Measurements from ENCODE around the gene ATP1A3.
"Not testable (repeated sequence)": the region's sequence is repeated elsewhere in the genome, so short reads cannot be mapped to it uniquely, and the experiment has no call there.

ATP1A3 gene

GRCh38 chr19:42010245-42011126 is 16.5 kb upstream of the ATP1A3 start:
- peak; percentile 21 for DNase-seq

- no peak for DNase-seq
Observed at GRCh38 chr19:42006569-42006968, 12.5 kb upstream of the ATP1A3 start.

- DNase-seq, result no peak
Observed at GRCh38 chr19:42005504-42005903, 11.5 kb upstream of the ATP1A3 start.

- DNase-seq, result no peak
Observed at GRCh38 chr19:42003506-42004294, 9.7 kb upstream of the ATP1A3 start.

- no peak for DNase-seq
Observed at GRCh38 chr19:41999878-42000208, 5.8 kb upstream of the ATP1A3 start.

GRCh38 chr19:41999071-41999877 is 5.2 kb upstream of the ATP1A3 start:
- DNase-seq, result no peak

GRCh38 chr19:41998246-41999020 is 4.4 kb upstream of the ATP1A3 start:
- DNase-seq, result peak; percentile 32

GRCh38 chr19:41997851-41998229 is 3.8 kb upstream of the ATP1A3 start:
- DNase-seq, result no peak

GRCh38 chr19:41997121-41997850 is 3.3 kb upstream of the ATP1A3 start:
- peak; percentile 23 for DNase-seq

- no peak for DNase-seq
Observed at GRCh38 chr19:41995959-41996797, 2.1 kb upstream of the ATP1A3 start.

- DNase-seq, result no peak
Observed at GRCh38 chr19:41994994-41995958, 1.2 kb upstream of the ATP1A3 start.

- no peak for DNase-seq
Observed at GRCh38 chr19:41994521-41994971, 516 bp upstream of the ATP1A3 start.

GRCh38 chr19:41991925-41992569 is 2.0 kb downstream of the ATP1A3 start:
- DNase-seq, result not testable (repeated sequence)

GRCh38 chr19:41991025-41991424 is 3.0 kb downstream of the ATP1A3 start:
- no peak for DNase-seq

GRCh38 chr19:41990615-41991014 is 3.4 kb downstream of the ATP1A3 start:
- no peak for DNase-seq

GRCh38 chr19:41990028-41990427 is 4.0 kb downstream of the ATP1A3 start:
- DNase-seq, result no peak

- no peak for DNase-seq
Observed at GRCh38 chr19:41988947-41989346, 5.1 kb downstream of the ATP1A3 start.

GRCh38 chr19:41987141-41987860 is 6.7 kb downstream of the ATP1A3 start:
- DNase-seq, result no peak

All from hematopoietic multipotent progenitor cell treated with erythropoietin and hydrocortisone succinate and interleukin-3 and kit ligand, for 8 days (in vitro differentiated cells).